Measurements from ENCODE around the gene MAGOH. TPM values are rescaled to one million over a fixed set of nuclear protein-coding genes. Genes with fewer than 3 reads are reported as not detected.

The MAGOH gene
- polyA plus RNA-seq, 1 donor from 2014 or later: 54.8 TPM

Other genes with a start within 250 kb of the MAGOH start
- gene PODN, start 176.3 kb downstream of the MAGOH start, polyA plus RNA-seq (ENCODE audit: insufficient read depth, low read depth, low replicate concordance): 3.6 TPM
- gene SLC1A7, start 95.9 kb downstream of the MAGOH start, polyA plus RNA-seq (ENCODE audit: insufficient read depth, low read depth, low replicate concordance): 0.17 TPM
- gene CPT2, start 41.7 kb downstream of the MAGOH start, polyA plus RNA-seq (ENCODE audit: insufficient read depth, low read depth, low replicate concordance): 21.5 TPM
- 79.1 TPM for gene CZIB, start 17.9 kb downstream of the MAGOH start, polyA plus RNA-seq (ENCODE audit: insufficient read depth, low read depth, low replicate concordance)
- gene LRP8, start 89.6 kb upstream of the MAGOH start, polyA plus RNA-seq (ENCODE audit: insufficient read depth, low read depth, low replicate concordance): 17.4 TPM
- gene DMRTB1, start 220.9 kb upstream of the MAGOH start, polyA plus RNA-seq (ENCODE audit: insufficient read depth, low read depth, low replicate concordance): not detected